HEK293 (cell line): ENCODE data around the gene STARD5.

Experiments
- ATF2 ChIP-seq: fragments of 450-650 bp; formaldehyde crosslinking; IDR thresholded peaks from 2 replicates; pipeline ENCODE4 v1.5.1; 2016; ENCODE audit warnings: missing biosample characterization, missing genetic modification characterization, low read depth
- CTCF ChIP-seq: fragments of 450-650 bp; formaldehyde crosslinking; IDR thresholded peaks from 2 replicates; pipeline ENCODE4 v1.5.1; 2016; ENCODE audit warnings: missing biosample characterization, missing genetic modification characterization
- GLI4 ChIP-seq: fragments of 450-650 bp; formaldehyde crosslinking; IDR thresholded peaks from 2 replicates; pipeline ENCODE4 v1.5.1; 2016; ENCODE audit warnings: missing biosample characterization, missing genetic modification characterization
- REPIN1 ChIP-seq: fragments of 450-650 bp; formaldehyde crosslinking; IDR thresholded peaks from 2 replicates; pipeline ENCODE4 v1.5.1; 2017; ENCODE audit warnings: missing biosample characterization, missing genetic modification characterization, low read depth
- SP2 ChIP-seq: fragments of 450-650 bp; formaldehyde crosslinking; IDR thresholded peaks from 2 replicates; pipeline ENCODE4 v1.5.1; 2016; ENCODE audit warnings: missing biosample characterization, missing genetic modification characterization
- ZNF10 ChIP-seq: fragments of 450-650 bp; formaldehyde crosslinking; IDR thresholded peaks from 2 replicates; pipeline ENCODE4 v1.5.1; 2017; ENCODE audit warnings: missing biosample characterization, missing genetic modification characterization
- ZNF202 ChIP-seq: fragments of 450-650 bp; formaldehyde crosslinking; IDR thresholded peaks from 2 replicates; pipeline ENCODE4 v1.5.1; 2016; ENCODE audit warnings: missing biosample characterization, missing genetic modification characterization, borderline replicate concordance
- ZNF266 ChIP-seq: fragments of 450-650 bp; formaldehyde crosslinking; IDR thresholded peaks from 2 replicates; pipeline ENCODE4 v1.5.1; 2016; ENCODE audit warnings: missing biosample characterization, missing genetic modification characterization, low read depth
- ZNF274 ChIP-seq, 2 experiments: fragments of 200-500 bp in 1 of 2; fragments of 450-650 bp in 1 of 2; sonication (Bioruptor generic) in 1 of 2; formaldehyde crosslinking in 1 of 2; IDR thresholded peaks; 2 replicates each; pipeline versions ENCODE4 v1.5.1 to v1.6.1; 2014 to 2016; ENCODE audit warnings: borderline replicate concordance in 1 of 2, inconsistent platforms in 1 of 2, low read length in 1 of 2, missing biosample characterization in 1 of 2, missing genetic modification characterization in 1 of 2
- ZNF510 ChIP-seq: fragments of 450-650 bp; formaldehyde crosslinking; IDR thresholded peaks from 2 replicates; pipeline ENCODE4 v1.5.1; 2018; ENCODE audit warnings: mild to moderate bottlenecking, missing genetic modification characterization, missing biosample characterization; ENCODE audit not compliant: insufficient replicate concordance

- TF ChIP-seq CTCF (tag by site-specific recombination): no peak
- no peak for TF ChIP-seq ZNF266 (tag by site-specific recombination)
- TF ChIP-seq ATF2 (tag by site-specific recombination): no peak
- TF ChIP-seq ZNF510 (tag by site-specific recombination): no peak
- no peak for TF ChIP-seq ZNF202 (tag by site-specific recombination)
- TF ChIP-seq GLI4 (tag by site-specific recombination): no peak
- TF ChIP-seq REPIN1 (tag by site-specific recombination): no peak
- TF ChIP-seq ZNF274 (IDR thresholded peaks at IDR 0.05; ENCODE audit: low read length): no peak
- TF ChIP-seq ZNF274 (tag by site-specific recombination; IDR thresholded peaks at IDR 0.05; ENCODE audit: borderline replicate concordance): no peak
- no peak for TF ChIP-seq SP2 (tag by site-specific recombination)
- no peak for TF ChIP-seq ZNF10 (tag by site-specific recombination)
These were observed 37.3 kb downstream of the STARD5 start for GRCh38 chr15:81286621-81287121.
